Uterus (tissue), 2 donors: ENCODE measurements around the gene PHF3.

Experiments
- POLR2A ChIP-seq, 2 donors: fragments of 450-650 bp; IDR thresholded peaks; one replicate each; pipeline ENCODE4 v1.6.1; 2016; ENCODE audit warnings: antibody characterized with exemption in 2 of 2, mild to moderate bottlenecking in 1 of 2, moderate library complexity in 1 of 2
- TF ChIP-seq, protein P1 (sequence below), 4 experiments: fragments of 200-600 bp in 2 of 4; fragments of 450-650 bp in 2 of 4; sonication (generic) in 2 of 4; IDR thresholded peaks; one replicate each; pipeline ENCODE4 v1.5.1; 2016 to 2019; ENCODE audit warnings: antibody characterized with exemption in 4 of 4, mild to moderate bottlenecking in 2 of 4, moderate library complexity in 1 of 4

DNA sequence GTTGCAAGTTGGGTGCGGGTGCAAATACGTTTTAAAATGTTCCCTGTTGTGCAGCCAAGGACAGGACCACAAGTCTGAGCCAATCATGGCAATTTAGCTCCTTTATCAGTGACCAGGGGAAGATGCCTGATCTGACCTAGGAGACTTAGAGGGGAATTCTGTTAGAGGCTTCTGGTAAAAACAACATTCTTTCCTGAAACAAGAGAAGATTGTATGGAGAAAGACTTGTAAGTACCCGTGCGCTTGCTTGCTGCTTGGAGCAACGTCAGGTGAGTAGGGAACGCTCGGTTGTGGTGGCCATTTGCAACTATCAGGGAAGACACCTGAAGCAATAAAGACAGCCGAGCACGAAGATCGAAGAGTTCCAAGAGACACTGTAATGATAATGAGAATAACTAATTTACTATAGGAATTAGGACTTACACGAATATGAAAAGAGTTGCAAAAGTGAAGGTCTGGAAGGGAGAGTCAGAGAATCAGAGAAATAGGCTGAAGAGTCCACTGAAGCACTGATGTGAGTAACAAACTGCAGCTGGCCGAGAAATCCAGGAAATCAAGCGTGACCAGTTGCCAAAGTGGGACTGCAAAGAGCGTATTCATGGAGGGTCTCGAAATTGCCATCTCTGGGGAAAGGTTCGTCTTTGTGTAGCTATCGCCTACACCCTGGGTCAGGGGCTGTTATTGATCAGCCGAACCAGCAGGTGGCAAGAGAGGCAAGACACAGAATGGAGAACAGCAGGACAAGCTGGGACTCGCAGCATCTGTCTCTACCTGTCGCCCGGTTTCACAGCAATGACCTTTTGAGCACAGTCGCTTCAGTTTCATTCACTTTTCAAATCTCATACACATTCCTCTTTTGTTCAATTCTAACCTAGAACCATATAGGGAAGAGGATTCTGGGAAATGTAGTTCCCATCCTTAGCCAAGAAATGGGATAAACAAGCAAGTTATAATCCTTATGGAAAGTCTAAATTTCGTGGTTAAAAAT lies 37.3 kb upstream of the PHF3 start:
- TF ChIP-seq POLR2A (IDR thresholded peaks at IDR 0.05): no peak
- TF ChIP-seq, protein P1, sequence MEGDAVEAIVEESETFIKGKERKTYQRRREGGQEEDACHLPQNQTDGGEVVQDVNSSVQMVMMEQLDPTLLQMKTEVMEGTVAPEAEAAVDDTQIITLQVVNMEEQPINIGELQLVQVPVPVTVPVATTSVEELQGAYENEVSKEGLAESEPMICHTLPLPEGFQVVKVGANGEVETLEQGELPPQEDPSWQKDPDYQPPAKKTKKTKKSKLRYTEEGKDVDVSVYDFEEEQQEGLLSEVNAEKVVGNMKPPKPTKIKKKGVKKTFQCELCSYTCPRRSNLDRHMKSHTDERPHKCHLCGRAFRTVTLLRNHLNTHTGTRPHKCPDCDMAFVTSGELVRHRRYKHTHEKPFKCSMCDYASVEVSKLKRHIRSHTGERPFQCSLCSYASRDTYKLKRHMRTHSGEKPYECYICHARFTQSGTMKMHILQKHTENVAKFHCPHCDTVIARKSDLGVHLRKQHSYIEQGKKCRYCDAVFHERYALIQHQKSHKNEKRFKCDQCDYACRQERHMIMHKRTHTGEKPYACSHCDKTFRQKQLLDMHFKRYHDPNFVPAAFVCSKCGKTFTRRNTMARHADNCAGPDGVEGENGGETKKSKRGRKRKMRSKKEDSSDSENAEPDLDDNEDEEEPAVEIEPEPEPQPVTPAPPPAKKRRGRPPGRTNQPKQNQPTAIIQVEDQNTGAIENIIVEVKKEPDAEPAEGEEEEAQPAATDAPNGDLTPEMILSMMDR (IDR thresholded peaks at IDR 0.05): peak; percentile 71 to 85 (median 84)
